HepG2 (cell line): ENCODE measurements around the gene FIS1. TPM values are rescaled to one million over a fixed set of nuclear protein-coding genes. Genes with fewer than 3 reads are reported as not detected.

Experiments used
- AHR ChIP-seq: IDR thresholded peaks from 2 replicates; pipeline ENCODE4 v1.6.1; 2018; ENCODE audit warnings: missing genetic modification reagents, missing compliant biosample characterization
- ATM ChIP-seq: fragments of 450-650 bp; IDR thresholded peaks from 2 replicates; pipeline ENCODE4 v1.7.1; 2017; ENCODE audit warnings: mild to moderate bottlenecking, borderline replicate concordance
- DR1 ChIP-seq: sonication (generic); formaldehyde crosslinking; IDR thresholded peaks from 2 replicates; pipeline ENCODE4 v1.8.0; 2021; ENCODE audit warnings: mild to moderate bottlenecking, missing genetic modification reagents, inconsistent platforms
- ESRRA ChIP-seq: sonication (generic); formaldehyde crosslinking; IDR thresholded peaks from 2 replicates; pipeline ENCODE4 v1.5.1; 2020; ENCODE audit warnings: mild to moderate bottlenecking, low read depth, missing genetic modification reagents
- HBP1 ChIP-seq: IDR thresholded peaks from 2 replicates; pipeline ENCODE4 v1.6.1; 2016; ENCODE audit warnings: low read depth, control low read depth
- MIER2 ChIP-seq: IDR thresholded peaks from 2 replicates; pipeline ENCODE4 v1.6.1; 2016; ENCODE audit warnings: missing biosample characterization, missing genetic modification reagents
- NFE2L2 ChIP-seq: fragments of 150-350 bp; IDR thresholded peaks from 2 replicates; pipeline ENCODE4 v1.6.1; 2014; ENCODE audit warnings: low read length
- PRDM4 ChIP-seq: sonication (generic); formaldehyde crosslinking; IDR thresholded peaks from 2 replicates; pipeline ENCODE4 v1.9.0; 2021; ENCODE audit warnings: missing genetic modification reagents, borderline replicate concordance
- THAP9 ChIP-seq: sonication (generic); formaldehyde crosslinking; IDR thresholded peaks from 2 replicates; pipeline ENCODE4; 2020; ENCODE audit warnings: missing genetic modification reagents, mild to moderate bottlenecking, borderline replicate concordance
- ZBTB39 ChIP-seq: sonication (generic); formaldehyde crosslinking; IDR thresholded peaks from 2 replicates; pipeline ENCODE4 v1.5.0; 2020; ENCODE audit warnings: missing genetic modification reagents
- ZBTB42 ChIP-seq: sonication (generic); formaldehyde crosslinking; IDR thresholded peaks from 2 replicates; pipeline ENCODE4 v1.5.0; 2020; ENCODE audit warnings: mild to moderate bottlenecking, missing genetic modification reagents
- ZNF17 ChIP-seq: sonication (generic); formaldehyde crosslinking; IDR thresholded peaks from 2 replicates; pipeline ENCODE4 v1.5.0; 2020; ENCODE audit warnings: mild to moderate bottlenecking, missing genetic modification reagents
- ZNF235 ChIP-seq: sonication (generic); formaldehyde crosslinking; IDR thresholded peaks from 2 replicates; pipeline ENCODE4 v1.8.1; 2023; ENCODE audit warnings: mild to moderate bottlenecking, missing genetic modification reagents, borderline replicate concordance
- ZNF3 ChIP-seq: IDR thresholded peaks from 2 replicates; pipeline ENCODE4 v1.7.0; 2017; ENCODE audit warnings: inconsistent platforms
- ZNF614 ChIP-seq: IDR thresholded peaks from 2 replicates; pipeline ENCODE4 v1.6.1; 2018; ENCODE audit warnings: missing biosample characterization, missing genetic modification reagents, inconsistent platforms, borderline replicate concordance
- ZNF720 ChIP-seq: sonication (generic); formaldehyde crosslinking; IDR thresholded peaks from 2 replicates; pipeline ENCODE4 v1.4.0; 2020; ENCODE audit warnings: missing genetic modification reagents
- ZUFSP ChIP-seq: sonication (generic); formaldehyde crosslinking; IDR thresholded peaks from 2 replicates; pipeline ENCODE4 v1.9.0; 2021; ENCODE audit warnings: missing genetic modification reagents, mild to moderate bottlenecking, borderline replicate concordance
- polyA plus RNA-seq, 8 experiments: library from polyadenylated mRNA; depleted of rRNA in 3 of 8; stranded (reverse) in 7 of 8; unstranded in 1 of 8; fragments of >200 nt; fragmentation: Illumina TruSeq in 4 of 8; extraction: Trizol in 4 of 8; gene quantifications; 2 replicates each; pipeline versions ENCODE4 v1.2.1 to v1.2.3, GENCODE V29; 2011 to 2016; ENCODE audit warnings: low read depth in 4 of 8, missing spikeins in 1 of 8, mixed read lengths in 1 of 8; ENCODE audit not compliant: insufficient read depth in 1 of 8
- total RNA-seq, 5 experiments: library from RNA; depleted of rRNA; stranded (reverse); fragments of >200 nt; fragmentation: Illumina TruSeq; extraction: Trizol; gene quantifications; 2 replicates each; pipeline ENCODE4 v1.2.3, GENCODE V29; 2016; ENCODE audit warnings: low read depth in 1 of 5

Gene FIS1
- total and polyA plus RNA-seq, 2 of the 13 experiments (the other 11 are each of a cell fraction or from before 2014, with no cell fraction given) = 97.5 to 101 TPM

GRCh38 chr7:101218236-101219125 lies 26.4 kb downstream of the FIS1 start (continued):
- TF ChIP-seq AHR (CRISPR knock-in tag) (no peak), MIER2 (CRISPR knock-in tag) (no peak), ZBTB42 (CRISPR knock-in tag) (no peak), NFE2L2 (no peak), ESRRA (CRISPR knock-in tag) (no peak), DR1 (no peak), ZNF3 (CRISPR knock-in tag) (no peak), ZNF720 (no peak), ZNF235 (CRISPR knock-in tag) (no peak; the same call in 1 of the 2 replicates), ZBTB39 (CRISPR knock-in tag) (no peak; the same call in 1 of the 2 replicates), THAP9 (no peak), PRDM4 (CRISPR knock-in tag) (no peak), ATM (no peak), HBP1 (CRISPR knock-in tag) (no peak), ZNF614 (CRISPR knock-in tag) (no peak), ZUFSP (CRISPR knock-in tag) (no peak), ZNF17 (no peak)
